Thoracic aorta (tissue), 2 donors: ENCODE results near the gene ZFP42. TPM values are rescaled to one million over a fixed set of nuclear protein-coding genes. Genes with fewer than 3 reads are reported as not detected.

Source experiments
- ATAC-seq: fragments of 150-250 bp; one replicate; pipeline ENCODE4 v1.8.0; 2017; ENCODE audit warnings: low read depth; ENCODE audit not compliant: insufficient number of reproducible peaks, low FRiP score
- DNase-seq: peaks from one replicate; pipeline ENCODE4 v3.0.0-alpha.2; 2020; ENCODE audit warnings: low spot score
- H3K27ac ChIP-seq, 2 donors: fragments of 200-600 bp; sonication (generic); 1 replicate in 1 of 2; 2 replicates in 1 of 2; pipeline ENCODE4 v1.5.1; 2016; ENCODE audit warnings: mild to moderate bottlenecking in 2 of 2, moderate library complexity in 2 of 2
- H3K27me3 ChIP-seq: fragments of 200-600 bp; sonication (generic); replicated peaks from 2 replicates; pipeline ENCODE4 v1.6.0; 2016; ENCODE audit warnings: mild to moderate bottlenecking; ENCODE audit not compliant: insufficient read depth
- H3K36me3 ChIP-seq: fragments of 200-600 bp; sonication (generic); one replicate; pipeline ENCODE4 v1.5.1; 2016
- H3K4me1 ChIP-seq, 2 donors: fragments of 200-600 bp; sonication (generic); 1 replicate in 1 of 2; 2 replicates in 1 of 2; pipeline versions ENCODE4 v1.5.1 to v1.6.0; 2016; ENCODE audit warnings: low read depth in 2 of 2, mild to moderate bottlenecking in 1 of 2; ENCODE audit not compliant: control insufficient read depth in 1 of 2
- H3K4me3 ChIP-seq: fragments of 200-600 bp; sonication (generic); 2 replicates; pipeline ENCODE4 v1.5.1; 2016; ENCODE audit warnings: mild to moderate bottlenecking
- H3K9me3 ChIP-seq: fragments of 200-600 bp; sonication (generic); 2 replicates; pipeline ENCODE4 v1.5.1; 2016
- CTCF ChIP-seq: fragments of 200-600 bp; sonication (generic); IDR thresholded peaks from one replicate; pipeline ENCODE4 v1.5.1; 2019; ENCODE audit warnings: antibody characterized with exemption
- total RNA-seq, 2 donors: library from RNA; depleted of rRNA; stranded (reverse); fragments of >200 nt; gene quantifications; one replicate each; pipeline versions ENCODE4 v1.1.0 to v1.2.3, GENCODE V29; 2016

Gene ZFP42
- total RNA-seq, 2 donors from 2014 or later = not detected

GRCh38 chr4:188008377-188008776, 12.8 kb downstream of the ZFP42 start:
- no peaks in the 10 kb centered on the region for H3K4me1 ChIP-seq
- no peak for TF ChIP-seq CTCF
- no peaks in the 10 kb centered on the region for H3K9me3 ChIP-seq
- no peaks in the 10 kb centered on the region for H3K27me3 ChIP-seq
- H3K27ac ChIP-seq = no peak overlapping the region
- H3K36me3 ChIP-seq = no peaks in the 10 kb centered on the region
- ATAC-seq (no peak), DNase-seq (no peak)
- H3K4me3 ChIP-seq = no peak overlapping the region

- TF ChIP-seq CTCF = no peak
- Histone ChIP-seq H3K27ac (no peak overlapping the region), H3K4me3 (no peak overlapping the region), H3K27me3 (no peaks in the 10 kb centered on the region), H3K36me3 (no peaks in the 10 kb centered on the region), H3K4me1 (no peaks in the 10 kb centered on the region), H3K9me3 (no peaks in the 10 kb centered on the region)
- ATAC-seq = no peak
- DNase-seq = no peak
Measured at GRCh38 chr4:188012426-188012945, 16.9 kb downstream of the ZFP42 start.

- Histone ChIP-seq H3K4me1 (no peaks in the 10 kb centered on the region), H3K9me3 (no peaks in the 10 kb centered on the region), H3K27ac (no peak overlapping the region), H3K27me3 (no peaks in the 10 kb centered on the region), H3K36me3 (no peaks in the 10 kb centered on the region), H3K4me3 (no peak overlapping the region)
- no peak for TF ChIP-seq CTCF
- no peak for ATAC-seq
- no peak for DNase-seq
Measured at GRCh38 chr4:188015025-188015940, 19.7 kb downstream of the ZFP42 start.

GRCh38 chr4:188016754-188017153, 21.2 kb downstream of the ZFP42 start:
- DNase-seq (no peak), ATAC-seq (no peak)
- Histone ChIP-seq H3K9me3 (no peaks in the 10 kb centered on the region), H3K27me3 (no peaks in the 10 kb centered on the region), H3K27ac (no peak overlapping the region), H3K4me1 (no peaks in the 10 kb centered on the region), H3K4me3 (no peak overlapping the region), H3K36me3 (no peaks in the 10 kb centered on the region)
- no peak for TF ChIP-seq CTCF

GRCh38 chr4:188018262-188018661, 22.7 kb downstream of the ZFP42 start:
- Histone ChIP-seq H3K27me3 (no peaks in the 10 kb centered on the region), H3K36me3 (no peaks in the 10 kb centered on the region), H3K27ac (no peak overlapping the region), H3K4me3 (no peak overlapping the region), H3K9me3 (no peaks in the 10 kb centered on the region), H3K4me1 (no peaks in the 10 kb centered on the region)
- no peak for DNase-seq
- ATAC-seq = no peak
- TF ChIP-seq CTCF = no peak
